Cardiac fibroblast (primary cell): ENCODE results near the gene APOE.

ENCODE experiments used
- DNase-seq, 2 donors: peaks; one replicate each; pipeline versions ENCODE4 v3.0.0 to v3.0.0-alpha.2; 2010; ENCODE audit warnings: low read depth in 2 of 2
- H3K4me3 ChIP-seq, 2 donors: replicated peaks in 1 of 2; 1 replicate in 1 of 2; 2 replicates in 1 of 2; pipeline ENCODE4 v1.5.1; 2011; ENCODE audit warnings: low read depth in 2 of 2, low read length in 2 of 2, mild to moderate bottlenecking in 2 of 2, moderate library complexity in 1 of 2
- TF ChIP-seq, protein P1 (sequence below): IDR thresholded peaks from one replicate; pipeline ENCODE4 v1.5.1; 2011; ENCODE audit warnings: low read depth, mild to moderate bottlenecking, low read length, inconsistent platforms

Gene APOE

DNA sequence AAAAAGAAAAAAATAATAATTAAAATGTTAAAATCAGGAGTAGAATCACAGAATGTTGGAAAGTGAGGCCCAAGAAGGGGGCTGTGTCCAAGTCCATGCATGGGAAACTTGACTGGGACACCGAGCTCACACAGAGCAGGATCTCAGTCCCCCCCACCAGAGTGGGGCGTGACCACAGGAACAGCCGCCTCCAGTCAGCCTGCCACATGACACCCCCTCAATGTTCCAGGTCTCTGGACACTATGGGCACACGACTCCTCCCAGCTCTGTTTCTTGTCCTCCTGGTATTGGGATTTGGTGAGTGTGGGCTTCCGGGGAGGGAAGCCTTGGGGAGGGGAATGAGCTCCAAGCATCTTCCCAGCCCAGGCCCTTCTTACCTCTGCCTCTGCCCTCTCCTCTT is 42.6 kb downstream of the APOE start:
- TF ChIP-seq, protein P1, sequence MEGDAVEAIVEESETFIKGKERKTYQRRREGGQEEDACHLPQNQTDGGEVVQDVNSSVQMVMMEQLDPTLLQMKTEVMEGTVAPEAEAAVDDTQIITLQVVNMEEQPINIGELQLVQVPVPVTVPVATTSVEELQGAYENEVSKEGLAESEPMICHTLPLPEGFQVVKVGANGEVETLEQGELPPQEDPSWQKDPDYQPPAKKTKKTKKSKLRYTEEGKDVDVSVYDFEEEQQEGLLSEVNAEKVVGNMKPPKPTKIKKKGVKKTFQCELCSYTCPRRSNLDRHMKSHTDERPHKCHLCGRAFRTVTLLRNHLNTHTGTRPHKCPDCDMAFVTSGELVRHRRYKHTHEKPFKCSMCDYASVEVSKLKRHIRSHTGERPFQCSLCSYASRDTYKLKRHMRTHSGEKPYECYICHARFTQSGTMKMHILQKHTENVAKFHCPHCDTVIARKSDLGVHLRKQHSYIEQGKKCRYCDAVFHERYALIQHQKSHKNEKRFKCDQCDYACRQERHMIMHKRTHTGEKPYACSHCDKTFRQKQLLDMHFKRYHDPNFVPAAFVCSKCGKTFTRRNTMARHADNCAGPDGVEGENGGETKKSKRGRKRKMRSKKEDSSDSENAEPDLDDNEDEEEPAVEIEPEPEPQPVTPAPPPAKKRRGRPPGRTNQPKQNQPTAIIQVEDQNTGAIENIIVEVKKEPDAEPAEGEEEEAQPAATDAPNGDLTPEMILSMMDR = no peak
- no peak overlapping the region for H3K4me3 ChIP-seq

DNA sequence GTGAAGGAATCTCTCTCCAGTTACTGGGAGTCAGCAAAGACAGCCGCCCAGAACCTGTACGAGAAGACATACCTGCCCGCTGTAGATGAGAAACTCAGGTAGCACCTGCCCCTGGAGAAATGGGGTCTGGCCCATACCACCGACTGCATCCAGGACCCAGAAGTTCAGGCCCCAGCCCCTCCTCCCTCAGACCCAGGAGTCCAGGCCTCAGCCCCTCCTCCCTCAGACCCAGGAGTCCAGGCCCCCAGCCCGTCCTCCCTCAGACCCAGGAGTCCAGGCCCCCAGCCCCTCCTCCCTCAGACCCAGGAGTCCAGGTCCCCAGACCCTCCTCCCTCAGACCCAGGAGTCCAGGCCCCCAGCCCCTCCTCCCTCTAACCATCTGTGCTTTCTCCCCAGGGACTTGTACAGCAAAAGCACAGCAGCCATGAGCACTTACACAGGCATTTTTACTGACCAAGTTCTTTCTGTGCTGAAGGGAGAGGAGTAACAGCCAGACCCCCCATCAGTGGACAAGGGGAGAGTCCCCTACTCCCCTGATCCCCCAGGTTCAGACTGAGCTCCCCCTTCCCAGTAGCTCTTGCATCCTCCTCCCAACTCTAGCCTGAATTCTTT is 43.3 kb downstream of the APOE start:
- DNase-seq = peak in 1 of 2 donors; percentile 34
- no peak overlapping the region for H3K4me3 ChIP-seq
- TF ChIP-seq, protein P1 = no peak

More for the DNA sequence above, 42.6 kb downstream of the APOE start:
- no peak for DNase-seq

DNA sequence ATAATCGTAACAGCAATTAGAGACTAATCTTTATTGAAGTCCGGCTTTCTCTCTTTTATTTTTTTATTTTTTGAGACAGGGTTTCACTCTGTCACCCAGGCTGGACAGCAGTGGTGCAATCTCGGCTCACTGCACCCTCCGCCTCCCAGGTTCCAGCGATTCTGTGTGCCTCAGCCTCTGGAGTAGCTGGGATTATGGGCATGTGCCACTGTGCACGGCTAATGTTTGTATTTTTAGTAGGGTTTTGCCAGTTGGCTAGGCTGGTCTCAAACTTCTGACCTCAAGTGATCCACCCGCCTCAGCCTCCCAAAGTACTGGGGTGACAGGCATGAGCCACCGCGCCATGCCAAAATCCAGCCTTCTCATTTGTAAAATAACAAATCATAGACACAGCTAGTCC is 44.0 kb downstream of the APOE start:
- TF ChIP-seq, protein P1 = no peak
- no peak for DNase-seq
- no peak overlapping the region for H3K4me3 ChIP-seq

DNA sequence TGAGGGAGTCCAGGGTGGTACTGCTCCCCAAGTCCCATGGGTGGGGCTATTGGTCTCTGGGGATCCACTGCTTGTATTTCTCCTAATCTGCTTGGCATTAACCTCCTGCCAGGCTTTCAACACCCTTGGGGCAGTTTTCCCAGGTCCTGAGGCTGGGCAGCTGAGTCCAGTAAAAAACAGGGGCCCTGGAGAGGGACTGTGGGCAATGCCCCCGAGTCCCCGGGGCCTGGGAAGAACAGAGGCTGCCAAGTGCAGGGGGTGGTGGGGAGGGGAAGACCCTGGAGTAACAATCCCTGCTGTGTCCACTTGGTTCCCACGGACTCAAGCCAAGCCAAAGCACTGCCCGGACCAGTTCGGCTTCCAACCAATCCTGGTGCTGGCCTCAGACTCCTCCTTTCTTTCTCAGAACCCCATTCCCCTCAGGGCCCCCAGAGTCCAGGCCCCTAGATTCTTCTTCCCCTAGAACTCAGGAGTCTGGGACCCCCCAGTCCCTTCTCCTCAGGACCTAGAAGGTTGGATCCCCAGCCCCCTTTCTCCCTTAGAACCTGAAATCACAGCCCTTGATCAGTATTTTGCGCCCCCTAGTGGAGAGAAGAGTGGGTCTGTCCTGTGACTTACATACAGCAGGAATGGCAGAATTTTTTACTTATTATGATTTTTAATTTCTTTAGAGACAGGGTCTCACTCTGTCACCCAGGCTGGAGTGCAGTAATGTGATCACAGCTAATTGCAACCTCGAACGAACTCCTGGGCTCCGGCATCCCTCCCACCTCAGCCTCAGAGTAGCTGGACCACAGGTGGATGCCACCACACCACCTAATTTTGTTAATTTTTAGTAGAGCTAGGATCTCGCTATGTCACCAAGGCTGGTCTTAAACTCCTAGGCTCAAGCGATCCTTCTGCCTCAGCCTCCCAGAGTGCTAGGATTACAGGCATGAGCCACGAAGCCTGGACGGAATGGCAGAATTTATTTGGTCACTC is 45.9 kb downstream of the APOE start:
- TF ChIP-seq, protein P1 = peak; percentile 81
- H3K4me3 ChIP-seq = no peak overlapping the region
- DNase-seq = peak; percentile 88 to 91

DNA sequence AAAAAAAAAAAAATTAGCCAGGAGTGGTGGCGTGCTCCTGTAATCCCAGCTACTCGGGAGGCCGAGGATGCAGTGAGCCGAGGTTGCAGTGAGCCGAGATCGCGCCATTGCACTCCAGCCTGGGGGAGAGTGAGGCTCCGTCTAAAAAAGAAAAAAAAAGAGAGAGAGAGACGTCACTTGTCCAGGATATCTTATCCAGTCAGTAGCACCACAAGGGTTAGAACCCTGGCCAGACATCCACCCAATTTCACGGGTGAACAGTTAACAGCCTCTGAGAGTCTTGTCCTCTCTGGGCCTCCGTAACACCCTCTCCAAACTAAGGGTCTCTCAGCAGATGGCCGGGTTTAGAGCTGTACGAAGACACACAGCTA is 48.7 kb downstream of the APOE start:
- TF ChIP-seq, protein P1 = no peak
- DNase-seq = no peak
- peak overlapping the region; percentile 88 to 93 for H3K4me3 ChIP-seq

DNA sequence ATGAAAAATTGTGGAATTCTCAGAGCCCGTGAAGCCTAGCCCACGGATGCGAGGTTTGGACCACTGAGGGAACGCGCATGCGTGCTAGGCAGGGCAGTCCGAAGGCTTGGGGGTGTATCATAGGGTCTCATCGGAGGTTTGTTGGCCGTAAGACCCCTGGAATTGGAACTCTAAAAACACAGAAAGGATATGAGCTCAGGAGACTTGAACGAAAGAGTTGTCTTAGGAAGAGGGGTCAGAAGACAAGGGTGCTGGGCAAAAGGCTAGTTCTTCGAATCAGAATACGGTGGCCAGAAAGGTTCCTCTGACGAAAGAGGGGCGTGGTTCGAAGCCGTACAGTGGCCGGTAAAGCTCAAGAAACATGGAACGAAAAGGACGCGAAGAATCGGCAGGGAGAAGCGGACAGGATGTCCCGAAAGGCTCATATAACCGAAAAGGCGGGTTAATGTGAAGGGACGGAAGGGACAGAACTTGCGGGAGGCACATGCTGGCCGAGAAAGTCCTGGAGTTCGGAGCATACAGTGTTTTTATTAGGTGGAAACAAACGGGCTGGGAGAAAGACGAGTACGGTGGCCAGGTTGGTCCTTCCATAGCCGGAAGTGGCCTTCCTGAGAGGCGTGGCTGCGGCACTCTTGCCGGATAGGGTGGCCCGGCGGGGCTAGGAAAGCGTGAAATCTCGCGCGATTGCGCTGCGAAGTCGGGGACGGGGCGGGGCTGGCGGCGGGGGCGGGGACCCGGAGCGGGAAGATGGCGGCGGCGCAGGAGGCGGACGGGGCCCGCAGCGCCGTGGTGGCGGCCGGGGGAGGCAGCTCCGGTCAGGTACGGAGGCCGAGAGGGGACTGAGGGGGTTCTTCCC is 49.3 kb downstream of the APOE start, which contains the start of gene CLPTM1:
Gene CLPTM1, plus strand, starts transcription at position 732 of the 856 bp plus-strand sequence. Its CDS starts 16 bp downstream, at position 748.
- TF ChIP-seq, protein P1 = no peak
- H3K4me3 ChIP-seq = peak within 1 kb of the TSS; percentile 93 to 98
- peak; percentile 98 for DNase-seq
